Neural cell (in vitro differentiated cells): ENCODE results near the gene BPIFB6. TPM values are rescaled to one million over a fixed set of nuclear protein-coding genes. Genes with fewer than 3 reads are reported as not detected.

Experiments used
- H2AFZ ChIP-seq: fragments of 200-600, 300-800 bp; sonication (generic), shearing (Covaris generic); 2 replicates; pipeline ENCODE4 v1.6.0; 2014; ENCODE audit warnings: low read depth, mild to moderate bottlenecking, antibody characterized with exemption, low read length, moderate library complexity
- H3F3A ChIP-seq: fragments of 200-600 bp; shearing (Covaris generic); 2 replicates; pipeline ENCODE4 v1.6.1; 2016; ENCODE audit warnings: mild to moderate bottlenecking, moderate library complexity, mixed read lengths, antibody characterized with exemption, low read length; ENCODE audit not compliant: insufficient read depth, poor library complexity, severe bottlenecking
- H3K27ac ChIP-seq: fragments of 200-600, 300-800 bp; sonication (generic), shearing (Covaris generic); 2 replicates; pipeline ENCODE4 v1.5.1; 2014; ENCODE audit warnings: mild to moderate bottlenecking, low read length, moderate library complexity
- H3K27me3 ChIP-seq: fragments of 300-800, 200-600 bp; sonication (generic), shearing (Covaris generic); 2 replicates; pipeline ENCODE4 v1.6.0; 2014; ENCODE audit warnings: mild to moderate bottlenecking, low read depth, low read length, moderate library complexity; ENCODE audit not compliant: insufficient read depth
- H3K36me3 ChIP-seq: fragments of 300-800, 200-600 bp; sonication (generic), shearing (Covaris generic); 2 replicates; pipeline ENCODE4 v1.5.1; 2014; ENCODE audit warnings: mild to moderate bottlenecking, antibody characterized with exemption, low read length, moderate library complexity; ENCODE audit not compliant: insufficient read depth
- H3K4me2 ChIP-seq: fragments of 300-800, 200-600 bp; sonication (generic), shearing (Covaris generic); 2 replicates; pipeline ENCODE4 v1.6.0; 2014; ENCODE audit warnings: mild to moderate bottlenecking, low read length
- H3K4me3 ChIP-seq: fragments of 300-800, 200-600 bp; sonication (generic), shearing (Covaris generic); 2 replicates; pipeline ENCODE4 v1.5.1; 2014; ENCODE audit warnings: mild to moderate bottlenecking, low read length, moderate library complexity
- H3K79me2 ChIP-seq: fragments of 200-600 bp; shearing (Covaris generic); replicated peaks from 2 replicates; pipeline ENCODE4 v1.6.0; 2014; ENCODE audit warnings: mild to moderate bottlenecking, low read length, moderate library complexity; ENCODE audit not compliant: insufficient read depth
- H3K9ac ChIP-seq: fragments of 300-800, 200-600 bp; sonication (generic), shearing (Covaris generic); 2 replicates; pipeline ENCODE4 v1.6.1; 2016; ENCODE audit warnings: mild to moderate bottlenecking, low read length, mixed read lengths
- H3K9me2 ChIP-seq: fragments of 200-600 bp; shearing (Covaris generic); 2 replicates; pipeline ENCODE4 v1.6.1; 2016; ENCODE audit warnings: mild to moderate bottlenecking, low read length, mixed read lengths; ENCODE audit not compliant: insufficient read depth
- H3K9me3 ChIP-seq: fragments of 200-600, 300-800 bp; sonication (generic), shearing (Covaris generic); 2 replicates; pipeline ENCODE4 v1.6.1; 2016; ENCODE audit warnings: mild to moderate bottlenecking, mixed run types, low read length, moderate library complexity, mixed read lengths
- H4K20me1 ChIP-seq: fragments of 200-600 bp; shearing (Covaris generic); 2 replicates; pipeline ENCODE4 v1.6.1; 2016; ENCODE audit warnings: mild to moderate bottlenecking, mixed run types; ENCODE audit not compliant: insufficient read depth
- EP300 ChIP-seq: fragments of 450-650 bp; conservative IDR thresholded peaks from 2 replicates; pipeline ENCODE4 v1.6.1; 2014; ENCODE audit warnings: antibody characterized with exemption, mild to moderate bottlenecking, moderate library complexity; ENCODE audit not compliant: poor library complexity, severe bottlenecking
- EZH2 ChIP-seq: fragments of 200-600, 300-800 bp; shearing (Covaris generic), sonication (generic); IDR thresholded peaks from 2 replicates; pipeline ENCODE4 v1.6.1; 2014; ENCODE audit warnings: antibody characterized with exemption, low read length, borderline replicate concordance, mild to moderate bottlenecking; ENCODE audit not compliant: insufficient read depth, poor library complexity, severe bottlenecking
- MXI1 ChIP-seq: fragments of 450-650 bp; conservative IDR thresholded peaks from 2 replicates; pipeline ENCODE4 v1.6.1; 2014; ENCODE audit warnings: antibody characterized with exemption, mild to moderate bottlenecking; ENCODE audit not compliant: poor library complexity, severe bottlenecking
- POLR2AphosphoS5 ChIP-seq: IDR thresholded peaks from 2 replicates; pipeline ENCODE4 v1.6.1; 2012
- RAD21 ChIP-seq: fragments of 450-650 bp; conservative IDR thresholded peaks from 2 replicates; pipeline ENCODE4 v1.6.1; 2014; ENCODE audit warnings: antibody characterized with exemption, mild to moderate bottlenecking, moderate library complexity
- SMC3 ChIP-seq: fragments of 450-650 bp; conservative IDR thresholded peaks from 2 replicates; pipeline ENCODE4 v1.6.1; 2014; ENCODE audit warnings: antibody characterized with exemption, mild to moderate bottlenecking, moderate library complexity; ENCODE audit not compliant: poor library complexity
- TAF1 ChIP-seq: IDR thresholded peaks from 2 replicates; pipeline ENCODE4 v1.6.1; 2012; ENCODE audit warnings: low read depth
- polyA plus RNA-seq: library from polyadenylated mRNA; depleted of rRNA; stranded (reverse); fragments of >200 nt; gene quantifications from 2 replicates; pipeline ENCODE4 v1.2.3, GENCODE V29; 2014
- TF ChIP-seq, protein P1 (sequence below): fragments of 450-650 bp; IDR thresholded peaks from 2 replicates; pipeline ENCODE4 v1.5.1; 2014; ENCODE audit warnings: antibody characterized with exemption, mild to moderate bottlenecking, moderate library complexity; ENCODE audit not compliant: poor library complexity, severe bottlenecking
- TF ChIP-seq, protein P2 (sequence below): IDR thresholded peaks from 2 replicates; pipeline ENCODE4 v1.6.1; 2012; ENCODE audit warnings: borderline replicate concordance

Gene BPIFB6
- polyA plus RNA-seq, 1 donor from 2014 or later = not detected

DNA sequence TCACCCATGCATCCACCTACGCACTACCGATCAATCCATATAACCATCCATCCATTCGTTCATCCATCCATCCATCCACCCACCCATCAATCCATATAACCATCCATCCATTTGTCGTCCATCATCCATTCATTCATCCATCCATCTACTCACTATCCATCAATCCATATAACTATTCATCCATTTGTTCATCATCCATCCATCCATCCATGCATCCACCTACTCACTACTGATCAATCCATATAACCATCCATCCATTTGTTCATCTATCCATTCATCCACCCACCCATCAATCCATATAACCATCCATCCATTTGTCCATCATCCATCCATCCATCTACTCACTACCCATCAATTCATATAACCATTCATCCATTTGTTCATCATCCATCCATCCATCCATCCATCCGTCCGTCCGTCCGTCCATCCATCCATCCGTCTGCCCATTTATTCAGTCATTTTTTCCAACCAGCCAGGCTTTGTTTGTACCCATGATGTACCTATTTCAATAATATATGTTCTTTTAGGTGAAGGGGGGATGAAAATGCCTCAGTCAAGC, 6.1 kb upstream of the BPIFB6 start:
- Histone ChIP-seq H3K27ac (no peak overlapping the region), H3K4me2 (no peak overlapping the region)
- TF ChIP-seq MXI1 (no peak), RAD21 (no peak), SMC3 (no peak), EP300 (no peak), POLR2AphosphoS5 (no peak), EZH2 (no peak), TAF1 (no peak)
- TF ChIP-seq, protein P1, sequence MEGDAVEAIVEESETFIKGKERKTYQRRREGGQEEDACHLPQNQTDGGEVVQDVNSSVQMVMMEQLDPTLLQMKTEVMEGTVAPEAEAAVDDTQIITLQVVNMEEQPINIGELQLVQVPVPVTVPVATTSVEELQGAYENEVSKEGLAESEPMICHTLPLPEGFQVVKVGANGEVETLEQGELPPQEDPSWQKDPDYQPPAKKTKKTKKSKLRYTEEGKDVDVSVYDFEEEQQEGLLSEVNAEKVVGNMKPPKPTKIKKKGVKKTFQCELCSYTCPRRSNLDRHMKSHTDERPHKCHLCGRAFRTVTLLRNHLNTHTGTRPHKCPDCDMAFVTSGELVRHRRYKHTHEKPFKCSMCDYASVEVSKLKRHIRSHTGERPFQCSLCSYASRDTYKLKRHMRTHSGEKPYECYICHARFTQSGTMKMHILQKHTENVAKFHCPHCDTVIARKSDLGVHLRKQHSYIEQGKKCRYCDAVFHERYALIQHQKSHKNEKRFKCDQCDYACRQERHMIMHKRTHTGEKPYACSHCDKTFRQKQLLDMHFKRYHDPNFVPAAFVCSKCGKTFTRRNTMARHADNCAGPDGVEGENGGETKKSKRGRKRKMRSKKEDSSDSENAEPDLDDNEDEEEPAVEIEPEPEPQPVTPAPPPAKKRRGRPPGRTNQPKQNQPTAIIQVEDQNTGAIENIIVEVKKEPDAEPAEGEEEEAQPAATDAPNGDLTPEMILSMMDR = no peak
- TF ChIP-seq, protein P2, sequence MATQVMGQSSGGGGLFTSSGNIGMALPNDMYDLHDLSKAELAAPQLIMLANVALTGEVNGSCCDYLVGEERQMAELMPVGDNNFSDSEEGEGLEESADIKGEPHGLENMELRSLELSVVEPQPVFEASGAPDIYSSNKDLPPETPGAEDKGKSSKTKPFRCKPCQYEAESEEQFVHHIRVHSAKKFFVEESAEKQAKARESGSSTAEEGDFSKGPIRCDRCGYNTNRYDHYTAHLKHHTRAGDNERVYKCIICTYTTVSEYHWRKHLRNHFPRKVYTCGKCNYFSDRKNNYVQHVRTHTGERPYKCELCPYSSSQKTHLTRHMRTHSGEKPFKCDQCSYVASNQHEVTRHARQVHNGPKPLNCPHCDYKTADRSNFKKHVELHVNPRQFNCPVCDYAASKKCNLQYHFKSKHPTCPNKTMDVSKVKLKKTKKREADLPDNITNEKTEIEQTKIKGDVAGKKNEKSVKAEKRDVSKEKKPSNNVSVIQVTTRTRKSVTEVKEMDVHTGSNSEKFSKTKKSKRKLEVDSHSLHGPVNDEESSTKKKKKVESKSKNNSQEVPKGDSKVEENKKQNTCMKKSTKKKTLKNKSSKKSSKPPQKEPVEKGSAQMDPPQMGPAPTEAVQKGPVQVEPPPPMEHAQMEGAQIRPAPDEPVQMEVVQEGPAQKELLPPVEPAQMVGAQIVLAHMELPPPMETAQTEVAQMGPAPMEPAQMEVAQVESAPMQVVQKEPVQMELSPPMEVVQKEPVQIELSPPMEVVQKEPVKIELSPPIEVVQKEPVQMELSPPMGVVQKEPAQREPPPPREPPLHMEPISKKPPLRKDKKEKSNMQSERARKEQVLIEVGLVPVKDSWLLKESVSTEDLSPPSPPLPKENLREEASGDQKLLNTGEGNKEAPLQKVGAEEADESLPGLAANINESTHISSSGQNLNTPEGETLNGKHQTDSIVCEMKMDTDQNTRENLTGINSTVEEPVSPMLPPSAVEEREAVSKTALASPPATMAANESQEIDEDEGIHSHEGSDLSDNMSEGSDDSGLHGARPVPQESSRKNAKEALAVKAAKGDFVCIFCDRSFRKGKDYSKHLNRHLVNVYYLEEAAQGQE = no peak

GRCh38 chr20:33026072-33026778, 5.2 kb upstream of the BPIFB6 start:
- Histone ChIP-seq H3K36me3 (no peaks in the 10 kb centered on the region), H3K4me3 (no peak overlapping the region), H3K9me2 (no peaks in the 10 kb centered on the region), H2AFZ (no peak overlapping the region), H3K27ac (no peak overlapping the region), H4K20me1 (no peaks in the 10 kb centered on the region), H3K9me3 (no peaks in the 10 kb centered on the region), H3K79me2 (no peaks in the 10 kb centered on the region), H3F3A (no peaks in the 10 kb centered on the region), H3K9ac (no peak overlapping the region), H3K4me2 (no peak overlapping the region), H3K27me3 (no peaks in the 10 kb centered on the region)
- TF ChIP-seq EP300 = no peak

More for the DNA sequence above, 6.1 kb upstream of the BPIFB6 start:
- no peaks in the 10 kb centered on the region for H3K9me3 ChIP-seq
- H3K79me2 ChIP-seq = no peaks in the 10 kb centered on the region
- no peaks in the 10 kb centered on the region for H4K20me1 ChIP-seq
- no peaks in the 10 kb centered on the region for H3K9me2 ChIP-seq
- no peaks in the 10 kb centered on the region for H3F3A ChIP-seq
- no peaks in the 10 kb centered on the region for H3K36me3 ChIP-seq
- H3K27me3 ChIP-seq = no peaks in the 10 kb centered on the region
- no peak overlapping the region for H3K9ac ChIP-seq
- no peak overlapping the region for H2AFZ ChIP-seq
- H3K4me3 ChIP-seq = no peak overlapping the region
